NCI-H1436 treated with DMSO at 0.1 percent for 48 hours (cell line): Measurements from ENCODE around the gene HCRT.

ENCODE experiments used
- DNase-seq: peaks from one replicate; lab custom pipeline; 2025; lab: John Stamatoyannopoulos, UW

Gene HCRT

DNA sequence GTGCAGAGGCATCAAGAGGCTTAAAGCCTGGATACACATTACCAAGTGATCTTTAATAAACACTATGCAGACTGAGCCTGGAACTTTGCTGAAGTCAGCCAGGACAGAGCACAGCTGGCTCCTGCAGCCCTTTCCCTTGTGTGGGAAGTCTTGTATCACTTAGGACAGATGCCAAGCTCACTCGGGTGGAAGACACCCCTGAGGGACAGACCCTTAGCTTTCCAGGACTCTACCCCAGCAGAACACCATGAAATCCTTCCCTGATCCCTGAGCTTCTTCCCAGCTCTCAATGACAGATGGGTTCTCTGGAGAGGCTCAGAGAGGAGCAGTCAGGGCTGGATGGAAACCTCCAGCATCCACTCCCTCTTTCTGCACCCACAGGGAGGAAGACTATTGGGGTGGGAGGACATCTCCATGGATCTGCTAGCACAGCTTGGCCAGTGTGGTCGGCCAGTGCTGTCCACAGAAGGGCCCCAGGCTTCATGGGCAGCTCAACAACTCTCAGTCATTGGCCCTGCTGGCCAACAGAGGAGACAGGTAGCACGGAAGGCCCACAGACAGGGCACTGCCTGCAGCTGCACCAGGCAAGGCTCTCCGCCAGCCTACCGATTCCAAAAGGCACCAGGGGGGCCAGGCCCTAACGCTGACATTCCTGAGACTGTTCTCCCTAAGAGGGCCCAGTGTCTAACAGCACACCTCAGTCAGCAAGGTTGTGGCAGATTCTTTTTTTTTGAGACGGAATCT lies 46.3 kb downstream of the HCRT start:
- DNase-seq: no peak

DNA sequence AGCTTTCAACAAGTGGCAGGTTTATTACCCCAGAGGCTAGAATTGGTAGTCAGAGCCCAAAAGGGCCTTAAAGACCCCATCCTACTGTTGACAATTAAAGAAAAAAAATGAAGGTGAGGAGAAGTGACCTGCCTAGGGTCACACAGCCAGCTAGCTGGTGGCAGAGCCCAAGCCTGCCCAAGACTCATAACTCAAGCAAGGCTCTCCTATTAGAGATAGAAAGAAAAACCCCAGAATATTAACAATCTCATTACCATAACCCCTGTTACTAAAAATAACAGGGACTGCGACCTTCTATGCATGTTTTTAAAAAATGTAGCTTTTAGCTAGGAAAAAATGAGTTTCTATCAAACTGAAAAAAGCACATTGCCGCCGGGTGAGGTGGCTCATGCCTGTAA lies 48.6 kb downstream of the HCRT start:
- DNase-seq: no peak

- no peak for DNase-seq
Observed at GRCh38 chr17:42135664-42136653, 49.3 kb downstream of the HCRT start.

DNA sequence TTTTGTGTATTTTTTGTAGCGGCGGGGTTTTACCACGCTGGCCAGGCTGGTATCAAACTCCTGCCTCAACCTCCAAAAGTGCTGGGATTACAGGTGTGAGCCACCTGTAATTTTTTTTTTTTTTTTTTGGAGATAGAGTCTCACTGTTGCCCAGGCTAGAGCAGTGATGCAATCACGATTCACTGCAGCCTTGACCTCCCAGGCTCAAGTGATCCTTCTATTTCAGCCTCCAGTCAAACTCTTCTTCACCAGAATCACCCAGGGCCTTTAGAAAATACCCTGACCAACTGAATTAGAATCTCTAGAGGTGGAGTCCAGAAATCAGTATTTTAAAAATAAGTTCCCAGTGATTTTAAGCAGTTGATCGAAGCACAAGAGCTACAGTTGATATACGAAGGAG lies 50.1 kb downstream of the HCRT start:
- no peak for DNase-seq
